GM18861 (cell line): ENCODE measurements around the gene CD207.
"Not testable (repeated sequence)": the region's sequence is repeated elsewhere in the genome, so short reads cannot be mapped to it uniquely, and the experiment has no call there.

ENCODE experiments used
- ATAC-seq: cut with Tn5 transposase; IDR thresholded peaks from one replicate; pipeline ENCODE4 v1.9.1; 2021; ENCODE audit not compliant: unreplicated experiment

The CD207 gene

DNA sequence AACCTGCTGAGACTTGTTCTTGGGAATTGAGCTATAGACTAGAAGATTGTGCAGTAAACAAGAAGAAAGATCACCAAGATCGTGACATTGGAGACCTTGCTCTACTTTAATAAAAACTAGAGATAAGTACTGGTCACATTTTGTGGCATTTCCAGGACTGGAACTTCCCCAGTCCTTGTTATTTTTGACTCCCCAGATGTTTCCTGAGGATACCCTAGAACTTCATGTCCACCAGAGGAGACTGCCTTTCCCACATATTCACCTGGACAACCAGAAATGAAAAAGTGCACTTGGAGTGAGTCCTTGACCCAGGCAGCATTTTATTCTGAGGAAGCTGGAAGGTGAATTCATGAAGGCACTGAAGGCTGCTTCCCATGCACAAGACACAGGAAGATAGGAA lies 5.7 kb downstream of the CD207 start:
- no peak for ATAC-seq

DNA sequence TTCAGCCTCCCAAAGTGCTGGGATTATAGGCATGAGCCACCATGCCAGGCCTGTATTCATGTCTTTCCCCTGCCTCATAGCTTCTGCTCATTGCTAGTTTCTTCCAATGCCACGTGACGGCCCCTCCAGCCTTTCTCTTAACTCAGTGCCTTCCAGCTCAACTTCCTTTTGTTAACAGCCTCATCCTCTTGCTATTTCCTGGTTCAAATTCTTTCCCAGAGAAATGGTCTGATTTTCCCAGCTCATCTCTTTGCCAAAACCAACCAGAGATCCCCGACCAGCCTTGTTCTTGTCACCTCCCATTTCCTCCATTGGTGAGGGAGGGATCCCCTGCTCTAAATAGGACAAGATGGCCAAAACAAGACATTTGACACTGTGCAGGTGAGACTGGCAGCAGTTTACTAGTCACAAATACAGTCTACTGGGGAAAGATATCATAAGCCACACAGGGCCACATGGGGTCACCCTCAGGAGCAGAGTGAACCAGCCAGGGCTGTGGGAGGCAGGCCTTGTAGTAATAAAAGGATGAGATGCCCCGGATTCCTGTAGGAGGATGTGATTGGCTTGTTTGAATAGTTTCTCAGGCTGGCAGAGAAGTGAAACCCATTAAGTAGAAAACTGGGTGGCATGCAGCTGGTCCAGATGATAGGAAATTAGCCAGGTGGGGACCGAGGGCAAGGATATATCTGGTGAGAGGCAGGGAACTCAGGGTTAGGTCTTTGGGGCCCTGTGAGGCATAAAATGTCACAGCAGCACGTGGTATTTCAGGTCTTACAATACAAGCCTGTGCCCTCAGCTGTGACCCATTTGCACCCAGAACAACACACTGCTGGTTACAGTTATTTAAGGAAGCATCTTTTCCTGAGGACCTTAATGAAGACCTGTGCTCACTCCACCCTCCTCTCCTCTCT lies 6.4 kb downstream of the CD207 start:
- ATAC-seq, result no peak

- no peak for ATAC-seq
These were observed 7.5 kb downstream of the CD207 start for GRCh38 chr2:70828115-70828514.

GRCh38 chr2:70827388-70827787 lies 8.2 kb downstream of the CD207 start:
- ATAC-seq, result no peak

DNA sequence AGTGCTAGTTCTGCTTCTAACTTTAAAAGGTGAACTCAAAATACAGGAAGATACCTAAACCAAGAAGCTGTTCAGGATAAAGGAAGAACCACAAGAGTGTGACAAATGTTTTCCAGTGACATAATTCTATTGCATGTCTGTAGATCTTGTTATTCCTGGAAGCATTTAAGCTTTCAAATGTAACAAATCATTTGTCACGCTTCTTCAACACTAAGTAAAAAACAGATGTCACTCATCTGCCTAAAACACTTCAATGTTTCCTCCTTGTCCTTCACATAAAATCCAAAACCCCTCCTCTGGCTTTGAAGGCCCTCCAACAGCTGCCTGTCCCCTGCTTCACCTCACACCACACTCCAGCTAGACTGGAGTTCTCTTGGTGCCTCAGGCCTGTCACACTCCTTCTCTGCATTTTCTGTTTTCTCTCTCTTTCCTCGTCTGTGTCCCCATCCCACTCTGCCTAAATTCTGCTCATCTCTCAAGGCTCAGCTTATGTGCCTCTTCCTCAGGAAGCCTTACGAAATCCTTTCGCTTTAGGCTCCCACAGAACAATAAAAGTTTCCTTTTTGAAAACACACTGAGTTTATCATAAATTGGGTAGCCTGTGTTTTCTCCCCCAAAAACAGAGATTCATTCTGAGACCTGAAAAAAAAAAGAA lies 8.8 kb downstream of the CD207 start:
- no peak for ATAC-seq

DNA sequence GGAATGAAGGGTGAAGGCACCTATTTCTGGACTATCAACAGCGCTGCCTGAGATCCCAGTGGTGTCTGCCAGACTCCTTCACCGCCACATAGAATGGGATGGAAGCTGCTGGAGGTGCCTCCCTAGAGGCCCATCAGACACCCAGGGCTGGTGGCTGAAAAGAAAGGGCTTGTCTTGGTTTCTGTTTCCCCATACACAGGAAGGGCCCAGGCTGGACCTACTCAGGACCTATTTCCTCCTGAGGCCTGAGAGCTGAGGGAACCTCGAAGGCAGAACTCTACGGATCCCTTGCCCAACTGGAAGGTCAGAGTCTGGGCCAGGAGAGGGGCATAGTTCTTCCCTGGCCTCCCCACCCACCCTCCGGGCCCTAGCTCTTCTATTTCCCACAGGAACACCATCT lies 12.4 kb downstream of the CD207 start:
- ATAC-seq, result no peak

GRCh38 chr2:70822843-70823242 lies 12.8 kb downstream of the CD207 start:
- no peak for ATAC-seq

DNA sequence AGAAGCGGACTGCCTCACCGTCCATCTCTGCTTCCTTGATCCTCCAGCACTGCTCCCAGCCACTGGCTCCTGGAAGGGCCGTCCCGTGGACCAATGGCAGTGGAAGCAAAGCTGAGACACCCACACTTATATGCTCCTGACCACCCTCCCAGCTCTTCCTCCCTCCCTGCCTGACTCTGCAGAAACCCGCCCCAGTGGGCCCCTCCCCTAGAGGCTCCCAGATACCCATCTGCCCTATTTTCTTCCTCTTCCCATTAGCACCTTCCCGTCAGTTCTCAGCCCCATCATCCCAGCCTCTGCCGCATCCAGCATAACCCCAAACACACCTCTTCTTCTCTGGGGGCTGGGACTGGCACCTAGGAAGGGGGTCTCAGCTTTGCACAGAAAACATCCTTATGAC lies 15.1 kb downstream of the CD207 start, which contains the start of gene CLEC4F:
CLEC4F (minus strand) TSS at position 101 of the 400 bp plus-strand sequence; CDS start at position 25, 76 bp downstream.
- ATAC-seq, result no peak

- no peak for ATAC-seq
These were observed 18.2 kb downstream of the CD207 start for GRCh38 chr2:70817284-70817954.

GRCh38 chr2:70816726-70817125 lies 18.9 kb downstream of the CD207 start:
- no peak for ATAC-seq

DNA sequence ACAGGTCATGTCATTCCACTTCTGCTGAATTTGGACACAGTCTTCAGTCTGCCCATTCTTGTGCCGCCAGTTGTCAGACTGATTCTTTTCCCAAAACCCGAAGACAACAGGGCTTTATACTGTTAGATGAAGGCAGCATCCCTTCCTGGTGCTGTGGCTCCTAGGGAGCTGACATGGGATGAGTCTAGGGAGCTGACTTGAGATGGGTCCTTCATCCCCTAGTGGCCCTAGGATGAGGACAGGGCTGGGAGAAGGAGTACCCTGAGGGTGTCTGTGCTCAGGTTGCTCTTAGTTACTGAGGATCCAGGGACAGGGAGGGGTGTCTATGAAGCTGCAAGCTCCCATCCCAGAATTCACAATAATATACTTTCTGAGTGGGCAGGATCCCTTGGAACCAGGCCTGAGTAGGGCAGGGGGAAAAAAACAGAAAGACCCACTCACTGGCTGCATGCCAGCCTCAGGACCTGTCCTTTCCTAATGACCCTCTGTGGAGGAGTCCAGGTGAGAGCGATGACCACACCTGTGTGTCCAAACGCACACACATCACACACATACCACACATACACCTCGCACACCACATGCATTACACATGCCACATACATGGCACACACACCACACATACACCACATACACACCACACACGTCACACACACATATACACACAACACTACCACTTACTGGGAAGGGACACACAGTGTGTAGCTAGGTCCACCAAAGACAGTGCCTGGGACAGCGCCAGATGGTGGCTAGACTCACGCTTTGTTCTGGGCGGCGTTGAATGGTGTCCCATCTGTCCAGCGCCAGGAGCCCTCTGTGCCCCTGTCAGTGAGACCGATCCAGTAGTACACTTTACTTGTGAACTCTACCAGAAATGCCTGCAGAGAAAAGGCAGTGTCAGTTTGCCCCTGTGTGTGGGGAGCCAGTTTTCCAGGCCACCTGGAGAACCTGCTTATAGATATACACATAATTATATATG lies 26.3 kb downstream of the CD207 start:
- ATAC-seq, result no peak

DNA sequence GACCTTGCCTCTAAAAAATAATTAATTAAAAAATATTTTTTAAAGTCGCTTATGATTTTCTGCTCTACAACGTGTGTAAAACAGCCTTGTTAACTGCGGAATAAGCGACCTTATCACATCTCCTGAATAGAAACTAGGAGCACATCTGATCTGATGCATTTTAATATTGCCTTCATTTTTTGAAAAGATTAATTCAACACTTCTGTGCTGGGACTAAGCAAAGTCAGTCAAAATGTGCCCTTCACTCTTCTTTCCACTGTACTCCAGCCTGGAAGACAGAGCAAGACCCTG lies 27.8 kb downstream of the CD207 start:
- no peak for ATAC-seq

- ATAC-seq, result no peak
These were observed 28.4 kb downstream of the CD207 start for GRCh38 chr2:70807102-70807827.

- no peak for ATAC-seq
These were observed 29.0 kb downstream of the CD207 start for GRCh38 chr2:70806620-70807019.

DNA sequence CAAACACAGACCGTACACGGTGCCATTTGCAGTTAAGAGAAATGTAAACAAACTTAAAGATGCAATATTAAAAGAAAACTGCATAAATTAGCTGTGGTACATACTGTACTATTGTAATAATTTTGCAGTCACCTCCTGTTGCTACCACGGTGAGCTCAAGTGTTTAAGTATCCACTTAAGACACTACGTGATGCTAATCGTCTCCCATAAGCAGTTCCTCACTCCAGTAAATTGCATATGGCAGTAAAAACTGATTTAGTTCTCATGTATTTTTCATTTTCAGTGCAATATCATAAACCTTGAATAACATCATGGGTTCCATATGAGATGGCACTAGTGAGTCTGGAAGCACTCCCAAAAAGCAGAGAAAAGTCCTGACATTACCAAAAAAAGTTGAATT lies 29.6 kb downstream of the CD207 start:
- ATAC-seq, result no peak

GRCh38 chr2:70801607-70802263 lies 33.9 kb downstream of the CD207 start:
- ATAC-seq, result no peak

DNA sequence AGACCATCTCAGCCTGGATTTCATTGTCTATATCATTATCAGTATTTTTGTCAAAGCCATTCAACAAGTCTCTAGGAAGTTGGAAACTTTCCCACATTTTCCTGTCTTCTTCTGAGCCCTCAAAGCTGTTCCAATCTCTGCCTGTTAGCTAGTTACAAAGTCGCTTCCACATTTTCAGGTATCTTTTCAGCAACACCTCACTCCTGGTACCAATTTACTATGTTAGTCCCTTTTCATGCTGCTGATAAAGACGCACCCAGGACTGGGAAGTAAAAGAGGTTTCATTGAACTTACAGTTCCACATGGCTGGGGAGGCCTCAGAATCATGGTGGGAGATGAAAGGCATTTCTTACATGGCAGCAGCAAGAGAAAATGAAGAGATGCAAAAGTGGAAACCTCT lies 35.9 kb downstream of the CD207 start:
- no peak for ATAC-seq

GRCh38 chr2:70797996-70798395 lies 37.6 kb downstream of the CD207 start:
- not testable (repeated sequence) for ATAC-seq

GRCh38 chr2:70797506-70797905 lies 38.1 kb downstream of the CD207 start:
- ATAC-seq, result no peak

- ATAC-seq, result no peak
These were observed 39.4 kb downstream of the CD207 start for GRCh38 chr2:70796262-70796661.
